HG03558 (cell line): ENCODE measurements around the gene KAT7.
"Not testable (repeated sequence)": the region's sequence is repeated elsewhere in the genome, so short reads cannot be mapped to it uniquely, and the experiment has no call there.

ENCODE experiments used
- ATAC-seq: cut with Tn5 transposase; IDR thresholded peaks from one replicate; pipeline ENCODE4 v1.9.1; 2021; ENCODE audit warnings: moderate number of reproducible peaks; ENCODE audit not compliant: unreplicated experiment; ENCODE audit errors: extremely low read depth

KAT7 gene

GRCh38 chr17:49798182-49798581 lies 9.7 kb downstream of the KAT7 start:
- ATAC-seq, result no peak

DNA sequence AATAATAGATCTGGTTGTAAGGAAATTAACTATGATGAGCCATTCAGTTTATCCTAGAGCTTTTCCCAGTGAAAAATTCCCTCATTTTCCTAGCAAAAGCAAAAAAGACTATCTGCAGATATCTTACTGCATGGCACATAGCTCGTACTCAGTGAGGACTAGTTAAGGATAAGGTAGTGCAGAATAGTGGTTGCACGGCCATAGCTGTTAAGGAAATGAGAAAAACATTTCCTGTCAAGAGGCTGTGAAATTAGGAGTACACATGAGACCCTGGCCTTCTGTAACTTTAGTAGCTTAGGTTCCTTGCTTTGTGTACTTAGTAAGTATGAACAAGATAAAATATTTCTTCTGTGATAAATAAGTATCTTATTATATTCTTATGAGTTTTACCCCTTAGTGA lies 10.3 kb downstream of the KAT7 start:
- no peak for ATAC-seq

GRCh38 chr17:49809056-49809455 lies 20.6 kb downstream of the KAT7 start:
- ATAC-seq, result no peak

DNA sequence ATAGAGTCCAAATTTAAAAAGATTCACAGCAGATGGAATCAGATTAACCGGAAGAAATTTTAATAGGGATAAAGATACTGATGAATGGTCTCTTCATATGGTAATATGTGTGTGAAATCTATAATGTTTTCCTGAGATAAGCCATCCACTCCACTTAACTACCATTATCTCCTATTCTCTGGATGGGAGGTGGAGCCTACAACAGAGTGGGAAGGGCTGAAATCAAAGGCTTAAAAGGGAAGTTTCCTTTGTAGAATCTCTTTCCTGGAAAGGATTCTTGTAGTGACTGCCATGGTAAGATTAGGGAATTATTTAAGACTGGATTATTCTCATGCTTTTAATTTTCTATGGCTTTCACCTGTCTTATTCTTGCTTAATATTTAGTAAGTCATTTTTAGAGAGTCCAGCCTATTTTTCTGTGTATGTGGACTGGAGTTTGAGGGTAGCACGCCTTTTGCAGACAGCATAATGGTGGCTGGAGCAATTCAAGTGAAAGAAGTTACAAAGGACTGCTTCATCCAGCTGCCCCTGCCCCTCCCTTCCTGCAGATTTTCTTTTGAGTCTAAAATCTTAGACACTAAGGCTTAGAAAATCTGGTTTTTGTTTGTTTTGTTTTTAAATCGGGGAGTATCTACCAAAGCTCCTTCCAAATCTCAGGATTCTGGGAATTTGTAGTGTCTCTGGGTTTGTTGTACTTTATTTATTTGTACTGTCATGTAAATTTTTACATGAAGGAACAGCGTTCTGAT lies 26.5 kb downstream of the KAT7 start:
- no peak for ATAC-seq

GRCh38 chr17:49815761-49816281 lies 27.3 kb downstream of the KAT7 start:
- no peak for ATAC-seq

DNA sequence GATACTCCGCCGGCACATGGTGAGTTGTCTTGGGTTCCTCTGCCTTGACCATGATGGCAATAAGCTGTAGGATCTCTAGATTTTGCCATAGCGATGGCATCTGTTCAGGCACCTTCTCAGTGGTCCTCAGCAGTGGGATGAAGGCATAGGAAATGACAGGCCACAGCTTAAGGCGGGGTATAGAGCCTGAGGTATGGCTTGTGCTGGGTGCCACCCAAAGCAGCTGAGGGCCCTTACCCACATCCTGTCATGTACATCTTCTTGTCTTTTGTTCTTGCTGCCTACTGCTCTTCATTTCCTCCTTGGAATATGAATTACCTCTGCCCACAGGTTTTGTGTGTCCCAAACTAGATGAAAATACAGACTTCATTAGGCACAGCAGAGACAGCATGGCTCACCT lies 29.5 kb downstream of the KAT7 start:
- ATAC-seq, result no peak

GRCh38 chr17:49819138-49819537 lies 30.7 kb downstream of the KAT7 start:
- no peak for ATAC-seq

DNA sequence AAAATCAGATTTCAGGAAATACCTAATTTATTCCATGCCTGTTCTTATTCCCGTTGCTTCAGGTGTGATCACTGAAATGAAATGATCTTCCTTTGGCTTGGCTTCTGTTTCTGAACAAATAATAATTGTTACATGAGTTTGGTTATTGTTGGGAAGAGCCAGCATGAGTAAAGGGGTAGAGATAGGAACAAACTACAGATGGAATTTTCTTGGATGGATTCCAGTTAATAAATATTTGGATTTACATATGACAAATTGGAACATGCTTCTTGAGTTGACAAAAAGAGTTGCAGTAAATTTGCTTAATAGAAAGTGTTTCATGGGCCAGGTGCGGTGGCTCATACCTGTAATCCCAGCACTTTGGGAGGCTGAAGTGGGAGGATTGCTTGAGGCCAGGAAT lies 31.2 kb downstream of the KAT7 start:
- ATAC-seq, result no peak

GRCh38 chr17:49820773-49821172 lies 32.3 kb downstream of the KAT7 start:
- ATAC-seq, result no peak

DNA sequence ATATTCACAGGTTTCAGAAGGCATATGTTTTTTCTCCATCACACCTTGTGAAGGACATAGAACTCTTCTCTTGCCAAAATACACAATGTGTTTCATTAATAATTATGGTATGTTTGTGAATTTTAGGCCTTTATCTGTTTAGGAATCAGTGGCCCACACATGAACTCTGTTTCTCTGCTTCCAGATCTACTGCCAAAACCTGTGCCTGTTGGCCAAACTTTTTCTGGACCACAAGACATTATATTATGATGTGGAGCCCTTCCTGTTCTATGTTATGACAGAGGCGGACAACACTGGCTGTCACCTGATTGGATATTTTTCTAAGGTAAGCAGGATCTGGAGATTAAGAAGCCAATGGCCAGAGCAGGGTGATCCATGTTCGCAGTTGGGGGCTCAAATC lies 33.0 kb downstream of the KAT7 start:
- ATAC-seq, result no peak

GRCh38 chr17:49821916-49822315 lies 33.4 kb downstream of the KAT7 start:
- ATAC-seq, result no peak

GRCh38 chr17:49822829-49823228 lies 34.3 kb downstream of the KAT7 start:
- ATAC-seq, result no peak

- ATAC-seq, result no peak
These were observed 35.1 kb downstream of the KAT7 start for GRCh38 chr17:49823614-49824013.

DNA sequence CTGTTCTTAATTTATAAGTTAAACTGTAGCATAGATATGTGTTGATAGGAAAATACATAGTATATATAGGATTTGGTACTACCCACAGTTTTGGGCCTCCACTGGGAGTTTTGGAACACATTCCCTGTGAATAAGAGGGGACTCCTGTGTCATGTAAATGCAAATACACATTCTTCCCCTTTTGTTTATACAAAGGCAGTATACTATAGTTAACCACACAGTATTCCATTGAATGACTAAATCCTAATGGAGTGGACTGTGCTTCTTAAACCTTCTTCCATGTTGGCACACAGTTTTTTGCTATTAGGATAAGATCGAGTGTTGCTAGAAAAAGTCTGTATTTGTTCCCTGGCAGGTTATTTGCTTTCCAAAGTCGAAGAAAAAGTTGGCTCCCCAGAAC lies 37.2 kb downstream of the KAT7 start:
- no peak for ATAC-seq

- ATAC-seq, result not testable (repeated sequence)
These were observed 39.8 kb downstream of the KAT7 start for GRCh38 chr17:49828325-49828724.

DNA sequence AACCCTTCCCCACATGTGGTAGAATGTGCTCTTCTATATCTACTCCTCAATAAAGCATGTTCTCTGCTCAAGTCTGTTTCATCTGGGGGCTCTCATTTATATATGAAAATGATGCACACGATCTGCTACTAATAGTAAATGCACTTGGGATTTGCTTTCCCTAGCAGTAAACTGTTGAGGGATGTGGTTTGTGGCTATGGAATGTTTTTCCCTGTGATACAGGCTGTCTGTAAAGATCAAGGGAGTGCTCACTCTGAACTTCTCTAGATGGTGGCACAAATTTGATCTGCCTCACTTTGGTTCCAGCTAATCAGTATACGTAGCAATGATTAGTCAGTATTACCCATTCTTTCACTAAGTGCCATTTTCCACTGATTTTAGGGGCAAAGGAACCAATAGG lies 40.5 kb downstream of the KAT7 start:
- no peak for ATAC-seq

DNA sequence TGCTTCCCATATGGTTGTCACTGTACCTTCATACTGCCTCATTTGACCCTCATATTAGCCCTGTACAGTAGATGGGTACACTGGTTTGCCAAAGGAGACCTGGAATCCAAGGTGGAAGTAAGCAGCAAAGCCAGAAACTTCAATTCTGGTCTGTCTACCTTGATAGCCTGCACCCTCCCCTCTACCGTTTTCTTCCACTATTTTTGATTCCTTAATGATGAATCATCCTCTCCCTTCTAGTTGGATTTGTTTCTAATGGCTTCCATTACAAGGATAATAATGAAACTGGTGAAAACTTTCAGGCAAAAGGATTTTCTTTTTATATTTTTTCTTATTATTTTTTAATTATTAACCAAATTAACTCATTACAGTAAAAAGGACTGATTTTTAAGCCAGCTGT lies 42.1 kb downstream of the KAT7 start:
- no peak for ATAC-seq

- no peak for ATAC-seq
These were observed 44.5 kb downstream of the KAT7 start for GRCh38 chr17:49832840-49833599.

- no peak for ATAC-seq
These were observed 45.8 kb downstream of the KAT7 start for GRCh38 chr17:49834118-49834743.

DNA sequence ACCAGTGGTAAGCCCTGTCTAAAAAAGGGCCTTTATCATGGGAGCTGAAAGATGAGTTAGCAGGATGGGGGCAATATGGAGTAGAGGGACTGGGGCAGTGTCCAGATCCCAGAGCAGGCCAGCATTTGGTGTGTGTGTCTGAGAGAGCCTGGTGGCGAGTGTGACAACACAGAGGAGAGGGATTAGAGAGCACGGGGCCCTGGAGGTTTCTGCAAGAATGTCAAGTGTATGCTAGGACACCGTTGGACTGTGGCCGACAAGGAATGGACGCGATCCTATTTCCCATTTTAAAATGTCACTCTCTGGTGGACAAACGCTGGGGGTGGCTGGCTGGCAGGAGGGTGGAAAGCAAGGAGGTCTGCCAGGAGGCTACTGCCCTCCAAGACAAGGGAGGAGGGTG lies 47.0 kb downstream of the KAT7 start:
- ATAC-seq, result no peak
